NCI-H748 (cell line): ENCODE data around the gene SEC16A.

Source experiments
- DNase-seq: peaks from one replicate; lab custom pipeline; 2025; ENCODE audit not compliant: unreplicated experiment; lab: John Stamatoyannopoulos, UW

The SEC16A gene

DNA sequence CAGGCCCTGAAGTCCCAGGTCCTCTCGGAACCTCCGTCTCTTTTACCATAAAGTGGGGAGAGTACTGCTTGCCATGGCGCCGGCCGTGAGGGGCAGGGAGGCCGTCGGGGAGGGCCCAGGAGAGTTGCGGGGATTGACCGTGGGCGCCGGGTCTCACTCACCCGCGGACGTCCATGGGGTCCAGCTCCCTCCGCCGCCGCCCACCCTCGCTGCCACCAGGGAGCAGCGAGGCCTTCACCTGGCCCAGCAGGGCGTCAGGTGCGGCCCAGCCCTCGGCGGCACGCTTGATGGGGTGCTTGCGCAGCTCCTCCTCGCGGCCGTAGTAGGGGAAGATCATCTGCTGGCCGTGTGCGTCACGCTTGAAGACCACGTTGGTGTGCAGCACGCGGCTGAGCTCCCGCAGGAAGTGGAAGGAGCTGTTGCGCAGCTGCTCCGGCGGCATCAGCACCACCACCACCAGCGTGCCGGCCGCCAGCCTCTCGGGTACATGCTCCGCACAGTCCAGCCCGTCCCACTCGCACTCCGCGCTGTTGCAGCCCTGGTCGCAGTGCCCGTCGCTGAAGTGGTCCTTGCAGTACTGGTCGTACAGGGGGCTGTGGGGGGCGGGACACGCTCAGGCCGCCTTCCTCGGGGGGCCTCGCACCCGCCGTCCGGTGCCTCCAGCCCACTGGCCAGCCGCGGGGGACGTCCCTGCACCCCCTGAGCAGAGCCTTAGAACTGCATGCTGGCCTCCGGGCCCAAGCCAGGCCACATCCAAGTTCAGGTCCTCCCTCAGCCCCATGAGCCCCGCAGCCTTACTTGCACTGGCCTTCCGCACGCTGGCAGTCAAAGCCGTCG, 21.9 kb upstream of the SEC16A start:
- no peak for DNase-seq

DNA sequence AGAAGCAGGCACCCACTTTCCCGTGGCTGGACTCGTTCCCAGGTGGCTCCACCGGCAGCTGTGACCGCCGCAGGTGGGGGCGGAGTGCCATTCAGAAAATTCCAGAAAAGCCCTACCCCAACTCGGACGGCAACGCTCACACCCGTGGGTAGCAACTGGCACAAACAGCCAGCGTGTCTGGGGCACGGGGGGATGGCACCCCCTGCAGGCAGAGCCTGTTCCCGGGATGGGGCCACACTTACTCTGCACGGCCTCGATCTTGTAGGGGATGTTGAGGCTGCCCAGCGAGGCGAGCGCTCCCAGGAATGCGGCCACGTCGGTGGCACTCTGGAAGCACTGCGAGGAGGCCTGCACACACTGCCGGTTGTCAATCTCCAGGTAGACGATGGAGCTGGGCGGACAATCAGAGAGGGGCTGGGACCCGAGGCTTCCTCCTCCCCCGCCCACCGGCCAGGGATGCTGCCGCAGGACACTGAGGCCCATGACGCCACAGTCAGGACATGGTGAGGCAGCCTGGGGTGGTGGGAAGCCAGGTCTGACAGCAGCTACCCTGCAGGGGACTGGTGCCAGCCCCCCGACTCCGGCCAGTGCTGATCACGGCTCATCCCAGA, 20.2 kb upstream of the SEC16A start:
- DNase-seq = no peak

DNA sequence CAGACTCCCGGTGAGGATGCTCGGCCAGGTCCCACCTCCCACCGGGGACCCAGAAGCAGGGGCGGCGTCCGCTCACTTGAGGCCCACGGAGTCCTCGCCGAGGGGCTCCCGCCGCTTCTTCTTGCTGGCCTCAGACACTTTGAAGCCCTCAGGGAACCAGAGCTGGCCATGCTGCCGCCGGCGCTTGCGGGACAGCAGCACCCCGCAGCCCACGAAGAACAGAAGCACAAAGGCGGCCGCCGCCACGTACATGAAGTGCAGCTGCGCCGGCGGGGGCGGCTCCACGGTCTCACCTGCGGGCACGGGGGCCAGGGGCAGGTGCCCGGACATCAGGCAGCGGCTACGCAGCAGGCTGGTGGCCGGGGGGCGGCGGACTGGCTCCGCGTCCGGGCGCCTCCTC, 19.4 kb upstream of the SEC16A start:
- no peak for DNase-seq

DNA sequence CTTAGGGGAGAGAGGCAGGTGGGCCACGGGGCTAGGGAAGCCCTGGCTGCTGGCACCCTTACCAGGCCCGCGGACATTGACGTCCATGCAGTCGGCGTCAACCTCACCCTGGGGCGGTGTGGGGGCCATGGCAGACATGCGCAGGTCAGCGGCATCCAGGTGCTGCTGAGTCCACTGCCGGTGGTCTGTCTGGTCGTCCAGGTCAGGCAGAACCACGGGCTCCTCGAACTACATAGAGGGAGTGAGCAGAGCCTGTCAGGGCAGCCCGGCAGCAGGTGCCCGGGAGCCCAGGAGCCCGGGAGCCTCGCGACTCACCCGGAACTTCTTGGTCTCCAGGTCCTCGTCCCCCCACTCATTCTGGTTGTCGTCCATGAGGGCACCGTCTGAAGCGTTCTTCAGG, 18.8 kb upstream of the SEC16A start:
- no peak for DNase-seq

DNA sequence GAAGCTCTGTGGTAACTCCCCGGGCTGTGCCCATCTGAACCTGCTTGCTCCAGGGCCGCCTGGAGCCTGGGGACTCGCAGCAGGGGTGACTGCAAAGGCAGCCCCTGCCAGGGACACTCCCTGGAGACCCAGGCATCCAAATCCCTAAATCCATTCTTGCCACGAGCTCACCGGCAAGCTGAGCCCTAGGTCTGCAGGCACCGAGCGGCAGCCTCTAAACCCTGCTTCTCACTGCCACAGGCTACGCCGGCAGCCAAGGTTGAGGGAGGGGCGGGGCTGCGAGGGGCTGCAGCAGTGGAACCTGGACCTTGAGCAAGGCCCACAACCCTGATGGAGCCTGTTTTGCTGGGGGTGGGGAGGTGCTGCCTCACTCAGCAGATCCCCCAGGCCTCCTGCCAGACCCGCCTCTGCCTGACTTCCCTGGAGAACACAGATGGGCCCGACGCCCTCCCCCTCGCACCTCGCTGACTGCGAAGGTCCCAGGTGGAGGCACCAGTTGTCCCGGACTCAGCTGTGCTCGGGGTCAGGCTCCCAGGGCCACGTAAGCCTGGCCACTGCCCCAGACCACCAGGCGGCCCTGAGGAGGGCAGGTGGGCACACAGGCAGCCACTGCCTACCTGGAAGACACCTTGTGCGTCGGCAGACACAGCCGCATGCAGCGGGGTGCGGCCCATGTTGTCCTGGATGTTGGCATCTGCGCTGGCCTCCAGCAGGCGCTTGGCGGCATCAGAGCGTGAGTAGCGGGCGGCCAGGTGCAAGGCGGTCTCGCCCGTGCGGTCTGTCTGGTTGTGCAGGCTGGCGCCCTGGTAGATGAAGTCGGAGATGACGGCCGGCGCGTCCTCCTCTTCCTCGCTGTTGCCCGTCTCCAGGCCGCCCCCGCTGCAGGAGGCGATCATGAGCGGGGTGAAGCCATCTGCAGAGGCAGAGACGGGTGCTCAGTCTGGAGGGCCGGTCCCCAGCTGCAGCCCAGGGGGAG, 17.4 kb upstream of the SEC16A start:
- DNase-seq = no peak

DNA sequence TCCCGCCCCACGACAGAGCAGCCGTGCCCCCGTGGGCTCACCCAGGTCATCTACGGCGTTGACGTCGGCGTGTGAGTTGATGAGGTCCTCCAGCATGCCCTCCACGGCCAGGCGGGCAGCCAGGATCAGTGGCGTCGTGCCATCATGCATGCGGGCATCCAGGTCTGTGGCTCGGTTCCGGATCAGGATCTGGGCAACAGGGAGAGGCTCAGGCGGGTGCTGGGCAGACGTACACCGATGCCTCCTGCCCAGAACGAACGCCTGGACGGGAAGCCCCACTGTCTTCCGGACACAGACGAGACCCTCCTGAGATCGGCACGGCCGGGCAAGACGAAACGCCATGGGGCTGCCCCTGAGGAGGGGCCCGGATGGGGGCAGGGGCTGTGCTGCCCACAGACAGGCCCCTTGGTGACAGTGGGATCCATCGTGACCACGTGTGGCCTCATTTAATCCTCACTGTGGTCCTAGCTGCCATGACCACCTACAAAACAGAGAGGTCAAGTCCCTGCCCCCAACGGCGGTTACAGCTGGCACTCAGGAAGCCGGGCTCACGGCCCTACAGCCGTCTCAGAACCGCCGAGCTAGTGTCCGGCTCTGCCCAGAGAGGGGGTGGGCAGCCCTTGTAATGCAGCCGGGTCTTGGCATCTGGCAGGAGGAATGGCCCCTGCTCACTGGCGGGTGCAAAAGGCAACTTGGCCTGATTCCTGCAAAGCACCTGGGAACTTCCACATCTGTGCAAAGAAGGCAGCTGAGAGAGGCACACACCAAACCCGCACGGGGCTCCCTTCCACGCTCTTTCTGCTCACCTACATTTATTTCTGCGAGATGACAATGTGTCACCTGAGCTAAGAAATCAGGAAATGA, 16.5 kb upstream of the SEC16A start:
- no peak for DNase-seq

DNA sequence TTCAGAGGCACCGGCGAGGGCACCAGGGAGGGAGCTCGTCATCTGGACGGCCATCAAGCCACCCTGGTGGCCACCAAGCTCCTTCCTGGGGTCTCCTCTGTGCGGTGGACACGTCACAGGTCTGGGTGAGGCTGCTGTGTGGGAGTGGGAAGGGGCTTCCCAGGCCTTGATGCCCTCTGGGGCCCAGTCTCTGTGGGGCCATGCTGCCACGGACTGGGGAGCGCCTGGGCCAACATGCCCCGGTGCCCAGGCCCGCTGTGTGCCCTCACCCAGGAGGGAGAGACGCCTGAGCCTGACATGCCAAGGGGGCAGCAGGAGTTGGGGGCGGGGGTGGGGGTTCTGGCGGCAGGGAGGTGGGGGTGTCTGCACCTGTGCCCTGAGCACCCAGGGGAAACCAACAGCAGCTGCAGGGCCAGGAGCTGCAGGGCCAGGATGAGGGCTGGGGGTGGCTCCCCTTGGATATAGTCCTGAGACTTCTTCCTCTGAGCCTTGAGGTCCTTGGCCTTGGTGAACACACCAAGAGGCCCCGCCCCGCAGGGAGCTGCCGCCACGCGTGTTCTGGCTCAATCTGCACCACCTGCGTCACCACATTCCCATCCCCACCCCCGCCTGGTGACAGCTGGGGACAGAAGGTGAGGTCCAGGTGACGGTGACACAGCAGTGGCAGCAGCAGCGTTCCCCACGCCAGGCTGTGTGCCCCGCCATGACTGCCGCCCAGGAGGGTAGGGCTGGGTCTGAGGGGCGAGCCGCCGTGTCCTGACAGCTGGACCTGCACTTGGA, 15.3 kb upstream of the SEC16A start:
- no peak for DNase-seq

DNA sequence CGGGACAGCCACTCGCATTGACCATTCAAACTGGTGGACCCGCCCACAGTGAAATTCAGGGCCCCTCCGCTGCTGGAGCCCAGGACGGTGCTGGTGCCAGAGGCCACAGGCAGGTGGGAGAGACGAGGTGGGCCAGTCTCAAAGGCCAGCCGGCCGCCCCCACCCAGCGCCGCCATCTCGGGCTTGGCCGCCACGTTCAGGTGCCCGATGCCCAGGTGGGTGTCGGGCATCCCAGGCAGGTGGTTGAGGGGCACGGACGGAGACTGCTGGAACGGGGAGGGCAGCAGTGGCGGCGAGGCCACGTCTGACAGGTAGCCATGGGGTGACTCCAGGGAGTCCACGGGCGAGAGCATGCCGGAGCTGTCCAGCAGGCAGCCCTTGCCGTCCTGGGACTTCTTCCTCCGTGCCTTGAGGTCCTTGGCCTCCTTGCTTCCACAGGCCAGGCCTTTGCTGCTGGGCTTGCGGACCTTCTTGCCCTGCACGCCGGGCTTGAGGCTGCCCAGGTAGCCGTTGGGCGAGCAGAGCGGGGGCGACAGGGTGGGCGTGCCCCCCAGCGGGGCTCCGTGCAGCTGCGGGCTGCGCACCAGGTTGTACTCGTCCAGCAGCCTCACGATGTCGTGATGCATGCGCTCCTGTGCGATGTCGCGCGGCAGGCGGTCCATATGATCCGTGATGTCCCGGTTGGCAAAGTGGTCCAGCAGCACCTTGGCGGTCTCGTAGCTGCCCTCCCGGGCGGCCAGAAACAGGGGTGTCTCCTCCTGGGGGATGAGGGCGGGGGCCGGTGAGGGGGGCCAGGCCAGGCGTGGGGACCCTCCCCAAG, 14.2 kb upstream of the SEC16A start:
- no peak for DNase-seq

DNA sequence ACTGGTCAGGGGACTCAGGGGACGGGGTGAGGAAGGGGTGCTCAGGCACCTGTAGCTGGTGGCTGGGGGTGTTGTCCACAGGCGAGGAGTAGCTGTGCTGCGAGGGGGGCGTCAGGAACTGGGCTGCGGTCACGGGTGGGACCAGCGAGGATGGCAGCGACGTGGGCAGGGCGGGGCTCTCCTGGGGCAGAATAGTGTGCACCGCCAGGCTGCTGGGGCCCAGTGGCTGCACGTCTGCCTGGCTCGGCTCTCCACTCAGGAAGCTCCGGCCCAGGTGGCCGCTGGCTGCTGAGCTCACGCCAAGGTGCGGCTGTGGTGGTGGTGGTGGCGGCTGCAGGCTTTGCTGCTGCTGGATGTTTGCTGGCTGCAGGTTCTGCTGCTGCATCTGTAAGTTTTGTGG, 13.3 kb upstream of the SEC16A start:
- no peak for DNase-seq

DNA sequence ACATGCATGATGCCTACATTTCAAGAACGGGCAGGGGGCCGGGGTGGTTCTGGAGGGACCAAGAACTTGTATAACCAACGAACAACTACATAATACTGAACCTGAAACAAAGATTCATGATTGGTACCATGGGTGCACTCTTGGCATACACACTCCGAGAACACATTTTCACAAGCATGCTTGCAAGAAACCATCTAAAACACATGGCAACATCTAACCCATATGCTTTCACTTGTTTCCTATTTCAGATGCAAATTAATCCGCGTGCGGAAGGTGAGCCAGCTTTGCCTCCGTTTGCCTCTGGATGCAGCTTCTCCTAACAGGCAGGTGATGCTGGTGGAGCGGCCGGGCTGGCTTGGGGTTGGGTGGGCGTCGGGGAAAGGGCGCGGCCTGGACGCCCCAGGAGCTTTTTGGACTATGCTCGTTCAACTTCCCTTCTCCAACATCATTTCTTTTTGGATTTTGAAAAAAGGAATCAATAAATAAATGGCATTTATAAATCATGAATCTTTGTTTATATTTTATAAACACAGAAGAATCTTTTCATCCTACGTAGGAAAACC, 12.5 kb upstream of the SEC16A start:
- peak; percentile 19 for DNase-seq

DNA sequence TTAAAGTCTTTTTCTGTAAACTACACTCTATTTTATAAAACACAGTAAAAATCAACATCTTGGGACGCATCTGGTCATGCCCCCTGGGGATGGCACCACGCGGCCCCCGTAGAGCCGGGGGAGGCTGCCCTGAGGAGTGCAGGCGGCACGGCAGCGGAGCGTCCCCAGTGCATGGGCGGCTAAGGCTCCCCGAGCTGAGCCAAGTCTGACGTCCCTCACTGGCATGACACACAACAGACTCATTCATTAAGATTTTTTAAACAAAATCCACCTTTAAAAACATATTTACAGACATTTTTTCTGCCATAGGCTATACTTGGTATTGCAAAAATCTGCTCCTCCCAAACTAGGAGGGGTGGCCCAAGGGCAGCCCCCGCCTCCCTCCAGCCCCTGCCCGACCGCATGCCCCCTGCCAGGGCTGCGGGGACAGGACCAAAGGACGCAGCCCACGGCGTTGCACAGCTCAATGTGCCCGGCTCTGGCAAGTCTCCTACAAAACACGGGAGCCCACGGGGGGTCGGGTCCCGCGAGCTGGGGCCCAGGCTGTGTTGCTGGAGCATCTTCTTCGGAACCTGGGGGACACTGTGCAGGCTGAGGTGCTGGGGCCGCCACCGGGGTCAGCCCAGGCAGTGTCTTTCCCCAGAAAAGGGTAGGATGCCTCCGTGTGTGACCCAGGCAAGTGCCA, 11.8 kb upstream of the SEC16A start:
- no peak for DNase-seq

DNA sequence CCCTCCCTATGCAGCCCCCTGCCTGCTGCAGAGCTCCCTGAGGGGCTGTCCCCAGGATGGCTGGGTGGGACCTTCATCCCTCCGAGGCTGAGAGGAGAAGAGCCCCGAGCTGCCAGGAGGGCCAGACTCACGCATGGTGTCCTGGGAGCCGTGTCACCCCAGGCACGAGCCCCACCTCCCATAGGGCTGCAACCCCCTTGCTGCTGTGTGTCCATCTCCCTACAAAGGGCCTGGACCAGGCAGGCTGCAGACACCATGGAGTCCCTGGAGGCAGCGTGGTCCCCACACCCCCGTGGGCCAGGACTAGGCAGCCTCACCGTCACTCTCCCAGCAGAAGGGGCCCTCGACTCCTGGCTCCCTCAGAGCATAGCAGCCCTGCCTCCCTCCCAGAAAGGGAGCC, 11.2 kb upstream of the SEC16A start:
- DNase-seq = no peak

DNA sequence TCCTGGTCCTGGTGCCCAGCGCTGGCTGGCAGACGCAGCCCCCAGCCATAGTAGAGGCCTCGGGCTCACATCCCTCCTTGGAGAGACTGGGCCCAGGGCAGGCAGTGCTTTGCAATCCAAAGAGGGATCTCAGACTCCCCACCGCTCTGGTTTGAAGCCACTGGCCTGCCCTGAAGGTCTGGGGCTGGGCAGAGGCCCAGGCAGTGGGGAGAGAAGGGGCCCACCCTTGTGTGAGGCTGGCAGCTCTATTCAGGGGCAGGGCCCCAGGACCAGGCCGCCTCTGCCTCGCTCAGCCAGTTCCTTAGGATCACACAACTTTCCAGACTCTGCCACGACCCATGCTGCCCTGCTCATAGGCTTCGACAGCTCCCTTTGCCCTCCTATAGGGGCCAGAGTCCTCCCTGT, 10.7 kb upstream of the SEC16A start:
- no peak for DNase-seq

DNA sequence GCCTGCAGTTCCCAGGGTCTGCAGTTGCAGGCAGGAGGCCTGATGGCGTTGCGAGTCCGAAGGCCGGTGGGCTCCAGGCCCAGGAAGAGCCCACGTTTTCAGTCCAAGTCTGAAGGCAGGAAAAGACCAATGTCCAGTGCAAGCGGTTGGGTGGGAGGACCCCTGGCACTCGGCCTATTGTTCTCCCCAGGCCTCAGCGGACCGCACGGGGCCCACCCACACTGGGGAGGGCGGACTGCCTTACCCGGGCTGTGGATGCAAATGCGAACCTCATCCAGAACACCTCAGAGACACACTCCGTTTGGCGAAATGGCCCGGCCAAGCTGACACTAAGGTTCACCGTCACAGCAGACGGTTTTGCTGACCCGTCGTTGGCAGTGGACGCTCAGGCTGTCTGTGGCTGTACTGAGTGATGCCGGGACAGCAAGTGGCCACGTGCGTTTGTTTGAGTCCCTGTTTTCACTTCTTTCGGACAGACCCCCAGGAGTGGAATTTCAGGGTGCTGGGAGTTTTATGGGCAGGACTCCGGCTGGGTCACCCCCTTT, 10.2 kb upstream of the SEC16A start:
- no peak for DNase-seq

DNA sequence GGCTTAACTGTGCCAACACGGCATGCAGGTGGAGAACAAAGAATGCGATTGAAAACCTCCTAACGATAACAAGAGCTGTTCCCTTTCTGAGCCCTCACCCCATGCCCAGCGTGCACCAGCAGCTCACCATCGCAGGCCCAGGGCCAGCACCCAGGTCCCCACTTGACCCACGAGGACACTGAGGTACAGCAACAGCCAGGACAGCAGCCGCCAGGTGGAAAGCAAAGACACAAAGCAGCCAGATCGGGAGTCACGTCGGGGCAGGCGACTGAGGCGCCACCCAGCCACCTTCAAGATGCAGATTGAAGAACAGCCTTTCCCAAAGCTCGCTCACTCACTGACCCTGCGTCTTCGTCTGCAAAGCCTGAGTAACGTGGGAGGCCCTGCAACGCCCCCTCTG, 6.9 kb upstream of the SEC16A start:
- DNase-seq = no peak

DNA sequence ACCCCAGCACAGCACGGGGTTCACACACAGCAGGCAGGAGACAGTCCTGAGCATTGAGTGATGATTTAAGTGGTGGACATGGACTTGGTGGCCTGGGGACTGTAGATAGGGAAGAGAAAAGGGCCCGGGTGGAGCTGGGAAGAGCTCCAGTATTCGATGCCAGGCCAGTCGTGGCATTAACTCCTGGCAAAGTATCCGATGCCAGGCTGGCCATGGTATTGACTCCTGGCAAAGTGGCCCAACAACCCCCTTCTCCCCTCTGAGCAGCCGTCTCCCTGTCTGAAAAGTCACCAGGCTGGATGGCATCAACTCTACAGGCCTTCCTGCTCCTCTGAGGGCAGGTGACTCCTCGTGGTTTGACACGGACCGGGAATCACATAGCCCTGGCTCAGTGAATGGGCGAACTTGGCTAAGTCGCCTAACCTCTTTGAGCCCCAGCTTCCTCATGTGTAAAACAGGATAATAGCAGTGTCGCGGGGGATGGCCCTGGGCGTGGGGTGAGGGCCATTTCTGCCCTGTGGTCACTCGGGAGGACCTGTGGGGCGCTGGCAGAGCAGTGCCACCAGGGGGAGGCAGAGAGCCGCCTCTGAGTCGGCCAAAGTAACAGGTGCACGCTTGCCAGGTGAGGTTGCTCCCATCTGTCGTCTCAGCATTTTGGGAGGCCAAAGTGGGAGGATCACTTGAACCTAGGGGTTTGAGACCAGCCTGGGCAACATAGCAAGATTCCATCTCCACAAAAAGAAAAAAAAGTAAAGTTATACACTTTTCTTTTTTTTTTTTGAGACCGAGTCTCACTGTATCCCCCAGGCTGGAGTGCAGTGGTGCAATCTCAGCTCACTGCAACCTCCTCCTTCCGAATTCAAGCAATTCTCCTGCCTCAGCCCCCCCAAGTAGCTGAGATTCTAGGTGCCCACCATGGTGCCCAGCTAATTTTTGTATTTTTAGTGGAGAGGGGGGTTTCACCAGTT, 5.7 kb upstream of the SEC16A start:
- peak; percentile 62 for DNase-seq

DNA sequence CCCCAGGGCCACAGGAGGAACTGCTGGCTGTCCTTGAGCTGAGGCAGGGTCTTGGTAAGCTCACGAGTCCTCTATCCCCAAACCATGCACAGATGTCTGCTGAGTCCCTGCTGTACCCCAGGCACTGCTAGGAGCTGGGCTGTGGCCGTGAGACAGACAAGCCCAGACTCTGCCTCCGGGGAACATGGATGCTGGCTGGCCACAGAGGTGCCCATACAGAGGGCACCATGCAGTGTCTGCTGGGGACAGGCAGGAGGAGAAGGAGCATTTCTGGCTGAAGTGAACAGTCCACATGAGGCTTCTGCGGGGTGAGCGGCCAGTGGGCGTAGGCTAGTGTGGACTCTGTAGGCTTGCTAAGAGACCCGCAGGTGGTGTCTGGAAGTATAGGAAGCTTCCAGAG, 4.8 kb upstream of the SEC16A start:
- no peak for DNase-seq
